Ishikawa (cell line): ENCODE measurements around the gene HBA2.
"Not testable (repeated sequence)": the region's sequence is repeated elsewhere in the genome, so short reads cannot be mapped to it uniquely, and the experiment has no call there.

Source experiments
- CEBPB ChIP-seq: IDR thresholded peaks from 2 replicates; pipeline ENCODE4 v1.6.1; 2012
- CREB1 ChIP-seq: IDR thresholded peaks from 2 replicates; pipeline ENCODE4 v1.6.1; 2012; ENCODE audit warnings: low read depth
- EGR1 ChIP-seq: IDR thresholded peaks from 2 replicates; pipeline ENCODE4 v1.6.1; 2012
- EP300 ChIP-seq: IDR thresholded peaks from 2 replicates; pipeline ENCODE4 v1.6.1; 2012; ENCODE audit warnings: borderline replicate concordance
- FOXM1 ChIP-seq: IDR thresholded peaks from 2 replicates; pipeline ENCODE4 v1.6.1; 2012; ENCODE audit warnings: low read depth, borderline replicate concordance
- NFIC ChIP-seq: IDR thresholded peaks from 2 replicates; pipeline ENCODE4 v1.6.1; 2012
- RAD21 ChIP-seq: IDR thresholded peaks from 2 replicates; pipeline ENCODE4 v1.6.1; 2012; ENCODE audit warnings: low read depth
- TAF1 ChIP-seq: IDR thresholded peaks from 2 replicates; pipeline ENCODE4 v1.6.1; 2012; ENCODE audit warnings: low read depth, mild to moderate bottlenecking
- TCF12 ChIP-seq: IDR thresholded peaks from 2 replicates; pipeline ENCODE4 v1.6.1; 2012; ENCODE audit warnings: low read depth
- TEAD4 ChIP-seq: IDR thresholded peaks from 2 replicates; pipeline ENCODE4 v1.6.1; 2012
- USF1 ChIP-seq: IDR thresholded peaks from 2 replicates; pipeline ENCODE4 v1.6.1; 2012
- YY1 ChIP-seq: IDR thresholded peaks from 2 replicates; pipeline ENCODE4 v1.6.1; 2012; ENCODE audit warnings: low read depth
- ZBTB7A ChIP-seq: IDR thresholded peaks from 2 replicates; pipeline ENCODE4 v1.6.1; 2012; ENCODE audit warnings: low read depth
- TF ChIP-seq, protein P1 (sequence below): IDR thresholded peaks from 2 replicates; pipeline ENCODE4 v1.6.1; 2012
- TF ChIP-seq, protein P2 (sequence below): IDR thresholded peaks from 2 replicates; pipeline ENCODE4 v1.6.1; 2012; ENCODE audit warnings: low read depth, mild to moderate bottlenecking

Gene HBA2

DNA sequence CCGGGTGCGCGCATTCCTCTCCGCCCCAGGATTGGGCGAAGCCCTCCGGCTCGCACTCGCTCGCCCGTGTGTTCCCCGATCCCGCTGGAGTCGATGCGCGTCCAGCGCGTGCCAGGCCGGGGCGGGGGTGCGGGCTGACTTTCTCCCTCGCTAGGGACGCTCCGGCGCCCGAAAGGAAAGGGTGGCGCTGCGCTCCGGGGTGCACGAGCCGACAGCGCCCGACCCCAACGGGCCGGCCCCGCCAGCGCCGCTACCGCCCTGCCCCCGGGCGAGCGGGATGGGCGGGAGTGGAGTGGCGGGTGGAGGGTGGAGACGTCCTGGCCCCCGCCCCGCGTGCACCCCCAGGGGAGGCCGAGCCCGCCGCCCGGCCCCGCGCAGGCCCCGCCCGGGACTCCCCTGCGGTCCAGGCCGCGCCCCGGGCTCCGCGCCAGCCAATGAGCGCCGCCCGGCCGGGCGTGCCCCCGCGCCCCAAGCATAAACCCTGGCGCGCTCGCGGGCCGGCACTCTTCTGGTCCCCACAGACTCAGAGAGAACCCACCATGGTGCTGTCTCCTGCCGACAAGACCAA is at the start of gene HBA2:
Gene HBA2, plus strand, starts transcription at position 503 of the 568 bp plus-strand sequence. Its CDS starts 37 bp downstream, at position 540.
- not testable (repeated sequence) for TF ChIP-seq TEAD4, RAD21, FOXM1

- no peak for TF ChIP-seq EGR1
- TF ChIP-seq FOXM1 = no peak
- TF ChIP-seq RAD21 = no peak
- TF ChIP-seq YY1 = no peak
- no peak for TF ChIP-seq CREB1
- TF ChIP-seq USF1 = no peak
- TF ChIP-seq TEAD4 = no peak
- TF ChIP-seq, protein P1, sequence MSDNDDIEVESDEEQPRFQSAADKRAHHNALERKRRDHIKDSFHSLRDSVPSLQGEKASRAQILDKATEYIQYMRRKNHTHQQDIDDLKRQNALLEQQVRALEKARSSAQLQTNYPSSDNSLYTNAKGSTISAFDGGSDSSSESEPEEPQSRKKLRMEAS = no peak
- TF ChIP-seq CEBPB = no peak
- TF ChIP-seq TAF1 = no peak
- TF ChIP-seq, protein P2, sequence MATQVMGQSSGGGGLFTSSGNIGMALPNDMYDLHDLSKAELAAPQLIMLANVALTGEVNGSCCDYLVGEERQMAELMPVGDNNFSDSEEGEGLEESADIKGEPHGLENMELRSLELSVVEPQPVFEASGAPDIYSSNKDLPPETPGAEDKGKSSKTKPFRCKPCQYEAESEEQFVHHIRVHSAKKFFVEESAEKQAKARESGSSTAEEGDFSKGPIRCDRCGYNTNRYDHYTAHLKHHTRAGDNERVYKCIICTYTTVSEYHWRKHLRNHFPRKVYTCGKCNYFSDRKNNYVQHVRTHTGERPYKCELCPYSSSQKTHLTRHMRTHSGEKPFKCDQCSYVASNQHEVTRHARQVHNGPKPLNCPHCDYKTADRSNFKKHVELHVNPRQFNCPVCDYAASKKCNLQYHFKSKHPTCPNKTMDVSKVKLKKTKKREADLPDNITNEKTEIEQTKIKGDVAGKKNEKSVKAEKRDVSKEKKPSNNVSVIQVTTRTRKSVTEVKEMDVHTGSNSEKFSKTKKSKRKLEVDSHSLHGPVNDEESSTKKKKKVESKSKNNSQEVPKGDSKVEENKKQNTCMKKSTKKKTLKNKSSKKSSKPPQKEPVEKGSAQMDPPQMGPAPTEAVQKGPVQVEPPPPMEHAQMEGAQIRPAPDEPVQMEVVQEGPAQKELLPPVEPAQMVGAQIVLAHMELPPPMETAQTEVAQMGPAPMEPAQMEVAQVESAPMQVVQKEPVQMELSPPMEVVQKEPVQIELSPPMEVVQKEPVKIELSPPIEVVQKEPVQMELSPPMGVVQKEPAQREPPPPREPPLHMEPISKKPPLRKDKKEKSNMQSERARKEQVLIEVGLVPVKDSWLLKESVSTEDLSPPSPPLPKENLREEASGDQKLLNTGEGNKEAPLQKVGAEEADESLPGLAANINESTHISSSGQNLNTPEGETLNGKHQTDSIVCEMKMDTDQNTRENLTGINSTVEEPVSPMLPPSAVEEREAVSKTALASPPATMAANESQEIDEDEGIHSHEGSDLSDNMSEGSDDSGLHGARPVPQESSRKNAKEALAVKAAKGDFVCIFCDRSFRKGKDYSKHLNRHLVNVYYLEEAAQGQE = no peak
- TF ChIP-seq NFIC = no peak
- no peak for TF ChIP-seq TCF12
- TF ChIP-seq ZBTB7A = no peak
- no peak for TF ChIP-seq EP300
Observed at GRCh38 chr16:125011-125410, 47.7 kb upstream of the HBA2 start.

- no peak for TF ChIP-seq EP300
- no peak for TF ChIP-seq TAF1
- TF ChIP-seq, protein P1 = no peak
- TF ChIP-seq RAD21 = no peak
- no peak for TF ChIP-seq TCF12
- no peak for TF ChIP-seq YY1
- TF ChIP-seq, protein P2 = no peak
- TF ChIP-seq CEBPB = no peak
- TF ChIP-seq CREB1 = no peak
- TF ChIP-seq TEAD4 = no peak
- no peak for TF ChIP-seq NFIC
- TF ChIP-seq FOXM1 = no peak
- no peak for TF ChIP-seq ZBTB7A
- TF ChIP-seq EGR1 = no peak
Observed at GRCh38 chr16:129075-129474, 43.6 kb upstream of the HBA2 start.

DNA sequence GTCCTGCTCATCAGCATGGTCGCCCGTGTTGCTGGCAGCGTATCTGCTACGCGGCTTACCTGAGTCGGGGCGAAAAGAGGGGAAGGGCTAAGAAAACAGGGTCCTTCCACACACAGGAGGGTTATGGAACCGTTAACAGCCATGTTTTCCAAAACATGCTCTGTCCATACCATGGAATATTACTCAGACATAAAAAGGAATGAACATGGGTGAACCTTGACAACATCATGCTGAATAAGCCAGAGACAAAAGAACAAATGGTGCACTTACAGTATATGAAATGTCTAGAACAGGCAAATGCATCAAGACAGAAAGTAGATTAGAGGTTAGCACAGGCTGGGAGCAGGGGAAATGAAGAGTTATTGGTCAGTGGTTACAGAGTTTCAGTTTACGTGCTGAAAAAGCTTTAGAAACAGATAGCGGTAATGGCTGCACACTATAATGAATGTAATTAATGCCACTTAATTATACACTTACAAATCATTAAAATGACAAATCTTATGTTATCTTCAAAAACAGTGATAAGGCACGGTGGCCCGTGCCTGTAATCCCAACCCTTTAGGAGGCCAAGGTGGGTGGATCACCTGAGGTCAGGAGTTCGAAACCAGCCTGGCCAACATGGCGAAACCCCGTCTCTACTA is 42.0 kb upstream of the HBA2 start:
- no peak for TF ChIP-seq TEAD4
- TF ChIP-seq ZBTB7A = no peak
- no peak for TF ChIP-seq USF1

DNA sequence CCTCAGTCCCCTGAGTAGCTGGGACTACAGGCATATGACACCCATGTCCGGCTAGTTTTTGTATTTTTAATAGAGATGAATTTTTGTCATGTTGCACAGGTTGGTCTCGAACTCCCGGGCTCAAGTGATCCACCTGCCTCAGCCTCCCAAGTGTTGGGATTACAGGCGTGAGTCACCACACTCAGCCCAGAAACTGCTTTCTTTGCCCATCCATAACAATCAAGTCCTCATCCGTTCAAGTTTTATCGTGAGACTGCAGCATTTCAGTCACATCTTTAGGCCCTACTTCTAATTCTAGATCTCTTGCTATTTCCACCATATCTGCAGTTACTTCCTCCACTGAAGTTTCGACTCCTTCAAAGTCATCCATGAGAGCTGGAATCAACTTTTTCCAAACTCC is 40.6 kb upstream of the HBA2 start:
- TF ChIP-seq TCF12 = no peak
- TF ChIP-seq YY1 = no peak
- no peak for TF ChIP-seq EP300
- TF ChIP-seq FOXM1 = no peak
- TF ChIP-seq NFIC = no peak

- TF ChIP-seq CREB1 (no peak), CEBPB (no peak), YY1 (no peak), FOXM1 (no peak), EP300 (no peak), EGR1 (no peak), TAF1 (no peak), NFIC (no peak), USF1 (no peak), TEAD4 (no peak), ZBTB7A (no peak), TCF12 (no peak), RAD21 (no peak)
- TF ChIP-seq, protein P2 = no peak
- TF ChIP-seq, protein P1 = no peak
Observed at GRCh38 chr16:133716-134115, 39.0 kb upstream of the HBA2 start.
